Activated effector memory CD4-positive, alpha-beta T cell treated with Interleukin-2 at 50 U/mL for 16 hours (primary cell): Measurements from ENCODE around the gene ERN1.

Experiments used
- DNase-seq: peaks from one replicate; pipeline ENCODE4 v3.0.0-alpha.2; 2020

Gene ERN1

DNA sequence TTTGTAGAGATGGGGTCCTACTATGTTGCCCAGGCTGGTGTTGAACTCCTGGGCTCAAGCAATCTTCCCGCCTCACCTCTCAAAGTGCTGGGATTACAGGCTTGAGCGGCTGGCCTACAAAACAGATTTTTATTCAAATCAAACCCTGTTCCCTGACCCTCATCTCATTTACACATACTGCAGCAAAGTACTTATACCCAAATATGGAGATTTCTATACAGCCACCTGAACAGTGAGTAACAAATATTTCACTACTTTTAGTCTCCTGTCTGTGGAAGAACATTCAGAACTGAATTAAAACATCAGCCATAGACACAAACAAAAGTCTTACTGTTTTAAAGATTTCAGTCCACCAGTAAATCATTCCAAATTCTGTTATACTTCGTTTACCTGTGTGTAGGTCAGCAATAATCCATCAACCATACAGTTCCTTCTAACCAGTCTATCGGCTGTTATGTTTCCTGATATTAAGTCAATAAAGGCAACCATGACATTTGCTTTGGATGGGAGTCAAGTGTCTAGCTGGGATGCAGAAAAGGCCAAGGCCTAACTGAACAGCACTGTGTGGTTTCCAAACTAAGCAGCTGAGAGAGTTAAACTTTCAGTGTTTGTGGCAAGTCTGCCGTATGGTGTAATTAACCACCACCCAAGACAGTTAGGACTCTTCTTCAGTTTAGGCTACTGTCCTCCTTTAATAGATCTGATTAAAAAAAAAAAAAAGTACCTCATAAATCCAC lies 22.3 kb downstream of the ERN1 start:
- DNase-seq, result no peak

DNA sequence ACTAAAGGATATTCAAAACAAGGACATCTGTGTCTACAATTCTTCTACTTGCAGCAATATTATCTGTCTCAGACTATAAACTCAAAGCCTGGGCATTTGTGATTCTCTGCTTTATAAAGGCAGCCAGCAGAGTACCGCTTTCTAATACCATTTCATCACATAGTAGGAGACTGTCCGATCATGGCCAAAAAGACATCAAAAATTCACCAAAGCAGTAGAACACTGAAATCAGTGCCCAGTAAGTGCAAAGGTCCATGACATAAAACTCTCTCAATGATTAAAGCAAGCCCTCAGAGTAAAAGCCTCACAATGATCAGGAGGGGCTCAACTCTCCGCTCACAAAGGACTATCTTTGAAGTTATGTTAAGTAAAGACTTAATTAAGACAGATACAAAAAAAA lies 23.0 kb downstream of the ERN1 start:
- no peak for DNase-seq

DNA sequence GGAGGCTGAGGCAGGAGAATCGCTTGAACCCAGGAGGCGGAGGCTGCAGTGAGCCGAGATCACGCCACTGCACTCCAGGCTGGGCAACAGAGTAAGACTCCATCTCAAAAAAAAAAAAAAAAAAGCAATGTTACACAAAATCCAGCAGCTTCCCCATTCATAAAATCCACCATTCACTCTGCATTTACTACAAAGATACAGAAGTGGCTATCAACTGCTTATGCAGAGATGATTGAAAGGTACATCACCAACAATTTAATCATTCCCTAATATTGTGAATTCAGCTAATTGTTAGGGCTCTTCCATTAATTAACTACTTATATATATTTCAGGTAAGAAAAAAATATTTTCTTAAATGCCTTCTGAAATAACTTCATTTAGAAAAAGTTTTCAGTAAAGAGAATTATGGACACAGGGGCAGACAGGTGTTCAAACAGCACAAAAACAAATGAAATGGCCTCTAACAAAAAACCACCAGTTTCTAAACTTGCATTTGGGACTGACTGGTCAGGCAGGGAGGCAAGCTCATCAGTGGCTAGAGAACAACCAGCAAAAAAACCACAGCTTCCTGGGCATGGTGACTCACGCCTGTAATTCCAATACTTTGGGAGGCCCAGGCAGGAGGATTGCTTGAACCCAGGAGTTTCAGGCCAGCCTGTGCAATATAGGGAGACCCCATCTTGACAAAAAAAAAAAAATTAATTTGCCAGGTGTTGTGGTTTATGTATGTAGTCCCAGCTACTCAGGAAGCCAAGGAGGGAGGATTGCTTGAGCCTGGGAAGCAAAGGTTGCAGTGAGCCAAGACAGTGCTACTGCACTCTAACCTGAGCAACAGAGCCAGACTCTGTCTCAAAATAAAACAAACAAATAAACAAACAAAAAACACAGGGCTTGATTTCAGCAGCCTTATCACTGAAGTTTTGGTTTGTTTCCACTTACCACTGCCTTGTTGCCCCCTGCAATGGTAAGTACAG lies 26.3 kb downstream of the ERN1 start:
- no peak for DNase-seq

DNA sequence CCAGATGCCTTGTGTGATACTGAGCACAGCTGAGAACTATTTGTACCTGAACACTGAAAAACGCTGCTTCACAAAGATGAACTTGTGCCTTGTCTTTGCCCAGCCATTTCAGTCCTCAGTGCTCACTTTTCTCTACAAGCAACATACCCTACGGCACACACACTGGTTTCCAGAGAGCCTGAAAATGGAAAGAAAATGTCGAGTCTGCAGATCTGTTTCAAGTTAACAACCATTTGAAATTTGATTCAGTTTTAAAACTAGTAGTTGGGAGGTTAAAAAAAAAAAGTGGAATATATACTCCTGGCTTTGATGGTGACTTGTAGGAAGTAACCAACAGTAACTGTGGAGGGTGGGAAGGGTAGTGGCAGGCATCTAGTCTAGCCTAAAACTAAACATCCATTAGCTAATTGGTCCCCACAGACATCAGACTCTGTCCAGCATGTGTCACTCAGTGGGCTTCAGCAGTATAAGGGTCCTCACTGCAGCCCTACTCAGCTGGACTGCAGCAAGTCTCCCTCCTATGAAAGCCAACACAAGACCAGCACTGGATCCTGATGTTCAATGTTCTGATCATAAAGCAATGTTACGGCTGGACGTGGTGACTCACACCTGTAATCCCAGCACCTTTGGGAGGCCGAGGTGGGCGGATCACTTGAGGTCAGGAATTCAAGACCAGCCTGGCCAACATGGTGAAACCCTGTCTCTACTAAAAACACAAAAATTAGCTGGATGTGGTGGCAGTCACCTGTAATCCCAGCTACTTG lies 27.1 kb downstream of the ERN1 start:
- DNase-seq, result no peak

DNA sequence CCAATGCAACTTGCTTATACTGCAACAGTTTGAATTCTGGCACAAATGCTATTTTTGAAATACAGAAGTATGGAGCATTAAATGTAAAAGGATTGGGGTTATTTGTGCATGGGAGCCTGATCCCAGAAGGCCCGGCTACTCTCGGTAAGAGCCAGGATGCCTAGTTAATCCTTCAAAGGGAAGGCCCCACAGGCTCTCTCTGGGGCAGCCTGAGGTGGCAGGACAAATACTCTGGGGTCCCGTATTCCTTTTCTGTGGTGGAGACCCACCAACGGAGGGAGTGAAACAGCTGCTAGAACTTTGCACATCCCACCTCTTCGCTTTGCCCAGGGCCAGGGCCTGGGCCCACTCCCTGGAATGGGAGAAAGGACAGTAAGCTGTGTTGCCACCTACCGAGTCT lies 30.4 kb downstream of the ERN1 start:
- DNase-seq, result no peak

DNA sequence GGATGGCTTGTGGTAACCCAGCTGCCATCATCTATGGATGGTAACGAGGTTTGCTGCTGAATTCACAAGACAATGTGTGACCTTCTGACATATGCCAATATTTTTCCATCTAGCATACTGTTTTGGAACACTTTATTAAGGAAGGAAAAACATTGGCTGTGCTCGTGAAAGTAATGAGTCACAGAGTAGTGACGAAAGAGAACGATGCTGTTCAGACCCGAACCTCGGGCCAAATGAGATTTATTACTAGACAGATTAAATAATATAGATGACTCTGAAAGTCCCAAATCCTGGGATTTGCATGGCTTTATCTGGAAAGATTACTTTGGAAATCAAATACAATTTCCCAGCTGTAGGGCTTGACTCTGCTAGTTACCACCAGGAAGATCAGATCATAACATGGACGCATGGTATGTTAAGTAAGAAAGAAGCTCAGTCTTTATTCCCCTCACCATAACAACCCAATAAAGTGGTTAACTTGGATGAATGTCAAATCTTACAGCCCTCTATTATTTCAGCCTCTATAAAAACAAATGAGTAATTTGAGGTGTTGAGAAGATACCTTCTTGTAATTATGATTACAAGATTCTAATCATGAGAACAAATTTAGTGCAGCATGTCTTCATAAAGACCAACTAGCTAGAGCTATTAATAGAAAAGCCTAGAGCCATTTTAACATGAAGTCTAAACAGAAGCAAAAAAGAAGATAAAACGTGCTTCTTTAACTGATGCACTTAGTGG lies 32.6 kb downstream of the ERN1 start:
- no peak for DNase-seq

DNA sequence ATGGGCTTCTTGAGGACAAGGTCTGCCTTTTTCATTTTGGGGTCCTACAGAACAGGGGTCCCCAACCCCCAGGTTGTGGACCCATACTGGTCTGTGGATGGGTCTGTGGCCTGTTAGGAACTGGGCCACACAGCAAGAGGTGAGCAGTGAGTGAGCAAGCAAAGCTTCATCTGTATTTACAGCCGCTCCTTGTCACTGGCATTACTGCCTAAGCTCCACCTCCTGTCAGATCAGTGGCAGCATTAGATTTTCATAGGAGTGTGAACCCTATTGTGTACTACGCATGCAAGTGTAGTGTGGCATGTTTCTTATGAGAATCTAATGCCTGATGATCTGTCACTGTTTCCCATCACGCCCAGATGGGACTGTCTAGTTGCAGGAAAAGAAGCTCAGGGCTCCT lies 33.9 kb downstream of the ERN1 start:
- no peak for DNase-seq

DNA sequence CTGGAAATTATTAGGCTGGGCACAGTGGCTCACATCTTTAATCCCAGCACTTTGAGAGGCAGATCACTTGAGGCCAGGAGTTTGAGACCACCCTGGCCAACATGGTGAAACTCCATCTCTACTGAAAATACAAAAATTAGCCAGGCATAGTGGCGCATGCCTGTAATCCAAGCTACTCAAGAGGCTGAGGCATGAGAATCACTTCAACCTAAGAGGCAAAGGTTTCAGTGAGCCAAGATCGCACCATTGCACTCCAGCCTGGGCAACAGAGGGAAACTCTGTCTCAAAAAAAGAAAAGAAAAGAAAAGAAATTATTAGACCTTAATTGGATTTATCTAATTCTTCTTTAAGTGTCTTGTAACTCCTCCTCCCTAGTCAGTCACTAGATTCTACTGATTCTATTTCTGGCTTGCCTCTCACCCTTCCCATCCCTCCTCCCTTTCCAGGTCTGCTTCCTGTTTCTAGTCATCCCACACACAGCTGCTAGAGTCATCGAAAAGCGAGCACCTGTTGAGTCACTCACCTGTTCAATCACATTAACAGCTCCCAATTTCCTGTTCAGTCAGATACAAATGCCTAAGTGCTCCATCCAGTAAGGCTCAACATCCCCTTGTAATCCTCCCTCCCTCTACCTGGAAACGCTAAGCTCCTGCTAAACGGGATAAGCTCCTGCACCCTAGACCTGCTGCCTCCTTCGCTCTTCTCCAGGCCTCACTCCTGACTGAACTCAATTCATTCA lies 34.6 kb downstream of the ERN1 start:
- no peak for DNase-seq

DNA sequence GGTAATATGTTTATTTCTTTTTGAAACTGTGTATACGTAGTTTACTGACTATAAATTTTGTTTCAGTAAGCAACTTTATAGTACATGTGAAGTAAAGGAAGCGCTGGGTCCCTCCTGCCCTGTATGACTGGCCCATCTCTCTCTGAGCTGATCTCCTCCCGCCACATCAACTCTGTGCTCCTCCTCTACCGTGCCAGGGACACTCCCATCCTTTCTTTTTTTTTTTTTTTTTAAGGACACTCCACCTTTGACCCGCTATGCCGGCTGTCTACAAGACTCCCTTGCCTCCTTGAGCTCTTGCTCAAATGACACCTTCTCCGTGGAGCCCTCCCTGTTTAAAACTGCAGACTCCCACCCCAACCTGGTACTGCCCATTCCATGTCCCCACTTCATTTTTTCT lies 35.5 kb downstream of the ERN1 start:
- no peak for DNase-seq

DNA sequence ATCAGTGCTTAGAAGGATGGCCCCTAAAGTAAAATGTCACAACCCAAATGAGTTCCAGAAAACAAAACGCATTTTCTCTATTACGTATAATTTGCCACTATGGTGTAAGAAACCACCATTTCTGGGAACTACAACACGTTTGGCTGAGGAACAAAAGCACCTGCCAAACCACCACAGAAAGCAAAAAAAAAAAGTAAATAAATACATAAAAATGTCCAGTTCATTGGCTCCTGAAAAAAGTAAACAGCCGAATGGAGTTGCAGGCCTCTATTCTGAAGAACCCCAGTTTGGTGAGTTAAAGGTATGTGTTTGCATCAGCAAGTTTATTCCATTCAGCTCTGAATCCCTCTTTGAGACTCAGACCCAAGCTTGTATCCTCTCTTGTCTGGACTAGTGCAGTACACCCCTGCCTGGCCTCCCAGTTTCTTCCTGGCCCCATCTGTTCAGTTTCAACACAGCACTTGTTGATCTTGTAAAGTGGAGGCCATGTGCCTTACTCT lies 36.9 kb downstream of the ERN1 start:
- DNase-seq, result no peak

DNA sequence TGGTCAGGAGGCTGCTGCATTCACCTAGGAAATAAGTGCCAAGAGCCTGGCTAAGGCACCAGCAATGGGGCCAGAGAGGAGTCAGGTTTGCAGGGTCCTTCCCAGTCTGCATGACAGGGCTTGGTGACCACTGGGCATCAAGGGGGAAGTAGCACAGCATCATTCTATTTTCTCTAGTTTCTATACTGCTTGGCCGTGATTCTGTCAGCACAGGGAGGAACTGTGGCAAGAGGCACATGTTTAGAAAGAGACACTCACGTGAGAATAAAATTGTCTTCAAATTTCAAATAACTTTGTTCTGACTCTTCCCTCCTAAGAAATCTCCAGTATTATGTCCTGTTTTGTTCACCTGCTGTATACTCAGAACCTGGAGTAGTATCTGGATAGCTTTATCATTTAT lies 37.8 kb downstream of the ERN1 start:
- no peak for DNase-seq

DNA sequence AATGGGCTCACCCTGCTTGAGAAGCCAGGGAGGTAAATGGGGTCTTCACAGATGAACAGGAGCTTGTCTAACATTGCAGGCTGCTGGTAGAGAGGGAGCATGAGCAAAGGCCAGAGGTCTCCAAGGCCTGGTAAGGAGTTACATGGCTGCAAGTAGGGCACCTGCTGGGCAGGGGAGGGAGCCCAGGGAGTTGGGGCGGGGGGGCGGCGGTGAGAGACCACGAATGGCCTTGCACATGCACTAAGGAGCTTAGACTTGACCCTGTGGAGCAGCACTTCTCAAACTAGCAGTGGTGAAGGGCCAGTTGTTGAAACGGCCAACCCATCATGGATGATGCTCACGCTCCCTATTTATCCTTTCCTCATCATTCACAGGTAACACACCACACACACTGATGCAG lies 38.4 kb downstream of the ERN1 start:
- DNase-seq, result no peak

DNA sequence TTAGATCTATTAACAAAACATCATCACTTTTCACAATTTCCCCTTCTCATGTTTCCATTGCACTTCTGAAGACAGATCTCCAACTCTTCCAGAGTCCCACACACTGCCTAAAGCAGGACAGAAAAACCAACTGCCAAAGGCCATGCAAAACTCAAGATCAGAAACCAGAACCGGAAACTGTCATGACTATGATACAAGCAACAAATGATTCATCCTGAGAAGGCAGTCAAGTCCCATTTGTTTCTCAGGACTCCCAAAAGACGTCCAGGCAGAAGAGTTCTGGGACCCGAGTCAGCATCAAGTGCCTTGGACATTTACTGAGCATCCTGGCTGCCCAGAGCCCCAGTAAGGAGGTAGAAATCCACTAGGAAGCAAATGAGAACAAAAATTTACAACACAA lies 38.8 kb downstream of the ERN1 start:
- DNase-seq, result no peak

DNA sequence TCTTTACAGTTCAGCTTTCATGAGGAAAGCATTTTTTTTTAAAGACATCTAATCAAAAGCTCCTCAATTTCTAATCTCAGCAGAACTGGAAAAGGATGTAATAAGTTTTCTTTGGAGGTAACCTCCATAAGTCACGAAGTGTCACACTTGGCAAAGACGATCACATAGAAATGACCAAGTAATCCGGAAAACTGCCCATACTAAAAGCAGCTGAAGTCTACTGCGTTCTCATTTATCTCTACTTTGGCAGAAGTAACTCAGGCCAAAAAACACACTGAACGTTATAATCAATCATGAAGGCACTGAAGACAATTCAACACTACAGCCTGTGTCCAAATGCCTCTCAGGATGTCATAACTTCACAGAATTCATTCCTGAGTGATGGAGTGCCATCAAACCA lies 39.8 kb downstream of the ERN1 start:
- no peak for DNase-seq

DNA sequence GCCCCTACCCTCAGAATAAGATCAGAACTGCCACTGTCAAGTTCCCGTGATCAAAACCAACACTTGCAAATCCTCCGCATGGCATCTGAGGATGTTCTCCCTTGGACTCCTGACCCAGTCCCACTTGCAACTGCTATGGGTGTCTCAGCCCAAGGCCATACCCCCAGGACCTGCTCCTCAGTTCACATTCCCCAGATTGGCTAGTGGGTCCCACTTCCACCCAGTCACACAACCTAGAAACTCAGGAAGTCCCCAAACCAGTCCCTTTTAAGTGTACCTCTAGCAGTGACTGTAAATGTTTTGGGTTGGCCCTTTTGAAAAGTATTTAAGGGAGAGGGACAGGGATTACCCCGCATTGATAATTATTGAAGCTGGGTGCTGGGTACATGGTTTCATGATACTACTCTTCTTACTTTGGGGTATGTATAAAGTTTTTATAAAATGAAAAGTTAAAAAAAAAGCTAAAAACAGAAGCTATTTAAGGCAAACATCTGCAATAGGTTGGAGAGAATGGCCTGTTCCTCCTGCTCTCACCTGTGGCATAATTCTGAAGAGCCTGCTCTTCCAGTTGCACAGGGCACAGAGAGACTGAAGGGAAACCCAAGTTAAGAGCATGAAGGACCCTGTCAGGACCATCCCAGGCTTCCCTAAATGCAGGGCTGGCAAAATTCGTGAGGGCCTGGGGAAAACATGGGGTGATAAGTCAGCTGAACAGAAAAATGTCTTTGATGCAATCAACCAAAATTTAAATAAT lies 42.5 kb downstream of the ERN1 start:
- DNase-seq, result no peak

DNA sequence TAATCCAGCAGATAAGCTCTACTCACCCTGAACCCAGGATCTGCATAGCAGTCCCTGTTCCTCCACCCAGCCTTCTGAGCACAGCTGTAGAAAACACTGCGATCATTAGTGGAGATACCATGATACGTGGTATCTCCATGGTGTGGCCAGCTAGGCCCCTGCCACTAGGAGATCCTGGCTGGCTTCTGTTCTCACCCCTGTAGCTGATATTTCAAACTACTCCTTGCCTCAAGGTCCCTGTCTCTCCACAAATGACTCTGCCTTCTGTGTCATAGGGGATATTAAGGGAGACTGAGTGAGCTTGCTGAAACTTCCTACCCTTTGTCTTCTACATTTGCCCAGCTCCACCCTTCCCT lies 44.3 kb downstream of the ERN1 start:
- no peak for DNase-seq

DNA sequence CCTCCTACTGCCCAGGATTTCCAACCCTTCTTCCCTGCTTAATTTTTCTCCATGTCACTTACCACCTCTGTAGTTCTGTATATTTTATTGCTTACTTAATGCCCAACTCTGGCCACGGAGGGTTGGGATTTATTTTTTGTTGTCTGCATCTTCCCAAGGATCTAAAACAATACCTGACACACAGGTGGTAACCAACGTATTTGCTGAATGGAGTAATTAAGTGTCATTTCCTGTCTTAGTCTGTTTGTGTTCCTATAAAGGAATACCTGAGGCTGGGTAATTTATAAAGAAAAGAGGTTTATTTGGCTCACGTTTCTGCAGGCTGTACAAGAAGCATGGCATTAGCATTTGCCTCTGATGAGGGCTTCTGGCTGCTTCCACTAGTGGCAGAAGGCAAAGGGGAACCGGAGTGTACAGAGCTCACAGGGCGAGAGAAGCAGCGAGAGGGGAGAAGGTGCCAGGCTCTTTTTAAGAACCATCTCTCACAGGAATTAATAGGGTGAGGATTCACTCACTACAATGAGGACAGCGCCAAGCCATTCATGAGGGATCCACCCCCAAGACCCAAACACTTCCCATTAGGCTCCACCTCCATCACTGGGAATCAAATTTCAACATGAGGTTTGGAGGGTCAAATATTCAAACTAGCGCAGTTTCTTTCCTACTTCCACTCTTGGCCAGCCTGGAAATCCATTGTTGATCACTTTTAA lies 44.8 kb downstream of the ERN1 start:
- DNase-seq, result no peak

DNA sequence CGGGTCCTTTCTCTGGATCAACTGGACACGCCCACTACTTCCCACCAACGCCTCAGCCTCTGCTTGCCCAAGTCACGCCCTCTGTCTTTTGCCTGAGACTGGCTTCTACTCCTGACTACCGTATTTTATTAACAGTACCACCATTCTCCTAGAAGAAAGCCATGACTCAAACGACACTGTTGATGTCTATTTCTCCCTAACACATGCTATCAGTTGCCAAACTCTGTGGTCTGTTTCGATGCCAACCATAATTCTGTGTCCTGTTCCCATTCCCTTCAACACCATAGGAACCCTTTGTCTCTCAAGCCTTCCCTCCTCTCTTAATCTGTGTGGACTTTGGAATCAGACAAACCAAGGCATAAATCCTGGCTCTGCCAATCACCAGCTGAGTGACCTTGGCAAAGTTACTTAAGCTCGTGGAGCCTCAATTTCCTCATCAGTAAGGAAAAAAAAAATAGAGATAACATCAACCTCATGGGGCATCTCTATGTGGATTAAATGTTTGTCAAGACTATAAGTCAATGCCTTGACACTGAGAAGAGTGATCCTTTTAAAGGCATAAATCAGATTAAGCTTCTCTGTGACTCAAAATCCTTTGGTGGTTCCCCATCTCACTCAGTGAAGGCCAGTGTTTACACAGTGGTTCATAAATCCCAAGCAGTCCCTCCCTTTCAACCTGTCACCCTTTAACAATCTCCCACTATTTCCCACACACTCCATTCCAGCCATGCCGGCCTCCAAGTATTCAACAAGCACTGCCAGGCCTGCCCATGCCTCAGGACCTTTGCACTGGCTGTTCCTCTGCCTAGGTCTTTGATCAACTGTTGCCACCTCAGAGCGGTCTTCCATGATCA lies 45.6 kb downstream of the ERN1 start:
- DNase-seq, result no peak

DNA sequence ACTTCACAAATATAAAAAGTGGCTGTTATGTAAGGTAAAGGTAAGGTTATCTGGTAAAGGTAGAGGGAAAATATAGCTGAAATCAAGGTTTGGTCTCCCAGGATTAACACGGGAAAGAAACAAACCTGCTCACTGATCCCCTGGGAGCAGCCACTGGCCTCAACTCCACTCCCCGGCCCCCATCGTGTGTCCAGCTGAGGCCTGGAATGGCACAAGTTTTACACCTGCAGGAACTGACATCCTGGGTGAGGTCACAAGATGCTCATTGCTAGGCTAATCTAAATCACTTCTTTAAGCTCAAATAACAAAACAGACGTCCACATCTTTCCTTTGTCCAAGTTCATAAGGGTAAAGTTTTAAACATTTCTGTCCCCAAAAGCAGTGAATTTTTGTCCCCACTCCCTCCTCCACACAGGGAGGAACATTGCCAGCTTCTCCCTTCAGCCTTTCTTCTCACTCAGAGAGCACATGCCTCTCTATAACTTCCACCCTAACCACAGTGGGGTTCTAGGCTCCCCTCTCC lies 46.3 kb downstream of the ERN1 start:
- no peak for DNase-seq
